A549 (cell line): ENCODE measurements around the gene CALHM3.
"Not testable (repeated sequence)": the region's sequence is repeated elsewhere in the genome, so short reads cannot be mapped to it uniquely, and the experiment has no call there.

Experiments used
- CHD2 ChIP-seq: fragments of 150-350 bp; IDR thresholded peaks from 2 replicates; pipeline ENCODE4 v1.6.1; 2014; ENCODE audit warnings: low read length; ENCODE audit not compliant: partially characterized antibody
- CTCF ChIP-seq: fragments of >200 bp; sonication (Bioruptor Twin); formaldehyde crosslinking; IDR thresholded peaks from 3 replicates; pipeline ENCODE4 v1.5.1; 2016
- GATA3 ChIP-seq: IDR thresholded peaks from 2 replicates; pipeline ENCODE4 v1.6.1; 2012; ENCODE audit warnings: borderline replicate concordance
- RARB ChIP-seq: fragments of 250-450 bp; sonication (Bioruptor Pico); IDR thresholded peaks from 2 replicates; pipeline ENCODE4 v1.8.0; 2021; ENCODE audit warnings: mild to moderate bottlenecking, moderate library complexity
- RCOR1 ChIP-seq: fragments of 150-350 bp; IDR thresholded peaks from 2 replicates; pipeline ENCODE4 v1.6.1; 2014; ENCODE audit warnings: antibody characterized with exemption, low read length, low read depth
- RFX5 ChIP-seq: fragments of 450-650 bp; IDR thresholded peaks from 2 replicates; pipeline ENCODE4 v1.7.1; 2014; ENCODE audit warnings: antibody characterized with exemption, mild to moderate bottlenecking, moderate library complexity
- SMC3 ChIP-seq: fragments of >200 bp; sonication (Bioruptor Twin); formaldehyde crosslinking; IDR thresholded peaks from 3 replicates; pipeline ENCODE4 v1.6.1; 2018; ENCODE audit warnings: inconsistent platforms

GRCh38 chr10:103503777-103504176, 24.7 kb upstream of the CALHM3 start:
- not testable (repeated sequence) for TF ChIP-seq CTCF; RCOR1; CHD2; RARB (CRISPR knock-in tag); RFX5; GATA3; SMC3
